Parathyroid adenoma (tissue), 2 donors: ENCODE results near the gene LECT2.

Source experiments
- H2AFZ ChIP-seq: fragments of 300-600 bp; sonication (generic); one replicate; pipeline ENCODE4 v1.7.0; 2017; ENCODE audit warnings: antibody characterized with exemption, mild to moderate bottlenecking
- H3K27ac ChIP-seq: fragments of 300-600 bp; sonication (generic); one replicate; pipeline ENCODE4 v1.7.0; 2017
- H3K27me3 ChIP-seq: fragments of 300-600 bp; sonication (generic); one replicate; pipeline ENCODE4 v1.7.0; 2017; ENCODE audit warnings: low read length; ENCODE audit not compliant: control insufficient read depth, insufficient read depth
- H3K36me3 ChIP-seq: fragments of 300-600 bp; sonication (generic); one replicate; pipeline ENCODE4 v1.7.0; 2017; ENCODE audit warnings: low read length; ENCODE audit not compliant: control insufficient read depth, insufficient read depth
- H3K4me1 ChIP-seq: fragments of 300-600 bp; sonication (generic); one replicate; pipeline ENCODE4 v1.7.0; 2017; ENCODE audit warnings: control low read depth
- H3K4me2 ChIP-seq: fragments of 300-600 bp; sonication (generic); one replicate; pipeline ENCODE4 v1.7.0; 2017; ENCODE audit warnings: low read length
- H3K4me3 ChIP-seq: fragments of 300-600 bp; sonication (generic); one replicate; pipeline ENCODE4 v1.7.0; 2017; ENCODE audit warnings: low read depth, low read length
- H3K79me2 ChIP-seq: fragments of 300-600 bp; sonication (generic); one replicate; pipeline ENCODE4 v1.7.0; 2017; ENCODE audit warnings: control low read depth
- H3K9ac ChIP-seq: fragments of 300-600 bp; sonication (generic); one replicate; pipeline ENCODE4 v1.7.0; 2017; ENCODE audit warnings: mild to moderate bottlenecking
- H3K9me3 ChIP-seq: fragments of 300-600 bp; sonication (generic); one replicate; pipeline ENCODE4 v1.7.0; 2017; ENCODE audit warnings: low read length; ENCODE audit not compliant: control insufficient read depth
- TF ChIP-seq, protein P1 (sequence below): fragments of 300-600 bp; sonication (generic); IDR thresholded peaks from one replicate; pipeline ENCODE4 v1.7.0; 2017; ENCODE audit warnings: antibody characterized with exemption, mild to moderate bottlenecking
- donor health status: primary hyperparathyroidism.

The LECT2 gene

GRCh38 chr5:135964670-135965320 is 10.0 kb upstream of the LECT2 start:
- no peaks in the 10 kb centered on the region for H3K9me3 ChIP-seq
- H3K4me3 ChIP-seq = no peak overlapping the region
- no peak overlapping the region for H3K9ac ChIP-seq
- H3K79me2 ChIP-seq = no peaks in the 10 kb centered on the region
- H3K4me1 ChIP-seq = no peaks in the 10 kb centered on the region
- H3K27ac ChIP-seq = no peak overlapping the region
- no peak overlapping the region for H2AFZ ChIP-seq
- TF ChIP-seq, protein P1, sequence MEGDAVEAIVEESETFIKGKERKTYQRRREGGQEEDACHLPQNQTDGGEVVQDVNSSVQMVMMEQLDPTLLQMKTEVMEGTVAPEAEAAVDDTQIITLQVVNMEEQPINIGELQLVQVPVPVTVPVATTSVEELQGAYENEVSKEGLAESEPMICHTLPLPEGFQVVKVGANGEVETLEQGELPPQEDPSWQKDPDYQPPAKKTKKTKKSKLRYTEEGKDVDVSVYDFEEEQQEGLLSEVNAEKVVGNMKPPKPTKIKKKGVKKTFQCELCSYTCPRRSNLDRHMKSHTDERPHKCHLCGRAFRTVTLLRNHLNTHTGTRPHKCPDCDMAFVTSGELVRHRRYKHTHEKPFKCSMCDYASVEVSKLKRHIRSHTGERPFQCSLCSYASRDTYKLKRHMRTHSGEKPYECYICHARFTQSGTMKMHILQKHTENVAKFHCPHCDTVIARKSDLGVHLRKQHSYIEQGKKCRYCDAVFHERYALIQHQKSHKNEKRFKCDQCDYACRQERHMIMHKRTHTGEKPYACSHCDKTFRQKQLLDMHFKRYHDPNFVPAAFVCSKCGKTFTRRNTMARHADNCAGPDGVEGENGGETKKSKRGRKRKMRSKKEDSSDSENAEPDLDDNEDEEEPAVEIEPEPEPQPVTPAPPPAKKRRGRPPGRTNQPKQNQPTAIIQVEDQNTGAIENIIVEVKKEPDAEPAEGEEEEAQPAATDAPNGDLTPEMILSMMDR = no peak
- no peaks in the 10 kb centered on the region for H3K27me3 ChIP-seq
- no peaks in the 10 kb centered on the region for H3K36me3 ChIP-seq
- no peak overlapping the region for H3K4me2 ChIP-seq

- H3K27me3 ChIP-seq = no peaks in the 10 kb centered on the region
- no peaks in the 10 kb centered on the region for H3K4me1 ChIP-seq
- H3K9ac ChIP-seq = no peak overlapping the region
- H3K36me3 ChIP-seq = no peaks in the 10 kb centered on the region
- no peak overlapping the region for H3K4me3 ChIP-seq
- H3K4me2 ChIP-seq = no peak overlapping the region
- H3K9me3 ChIP-seq = no peaks in the 10 kb centered on the region
- H2AFZ ChIP-seq = no peak overlapping the region
- TF ChIP-seq, protein P1 = no peak
- no peak overlapping the region for H3K27ac ChIP-seq
- H3K79me2 ChIP-seq = no peaks in the 10 kb centered on the region
Measured at GRCh38 chr5:135955525-135955924, 742 bp upstream of the LECT2 start.

- no peaks in the 10 kb centered on the region for H3K79me2 ChIP-seq
- H3K27ac ChIP-seq = no peak overlapping the region
- H2AFZ ChIP-seq = no peak overlapping the region
- no peak overlapping the region for H3K4me2 ChIP-seq
- no peaks in the 10 kb centered on the region for H3K4me1 ChIP-seq
- H3K27me3 ChIP-seq = no peaks in the 10 kb centered on the region
- H3K4me3 ChIP-seq = no peak overlapping the region
- H3K36me3 ChIP-seq = no peaks in the 10 kb centered on the region
- TF ChIP-seq, protein P1 = no peak
- no peaks in the 10 kb centered on the region for H3K9me3 ChIP-seq
- H3K9ac ChIP-seq = no peak overlapping the region
Measured at GRCh38 chr5:135953850-135954249, 933 bp downstream of the LECT2 start.

GRCh38 chr5:135952683-135953082 is 2.1 kb downstream of the LECT2 start:
- Histone ChIP-seq H3K9me3 (no peaks in the 10 kb centered on the region), H3K4me2 (no peak overlapping the region), H3K27me3 (no peaks in the 10 kb centered on the region), H3K79me2 (no peaks in the 10 kb centered on the region), H2AFZ (no peak overlapping the region), H3K9ac (no peak overlapping the region), H3K4me1 (no peaks in the 10 kb centered on the region), H3K4me3 (no peak overlapping the region), H3K36me3 (no peaks in the 10 kb centered on the region), H3K27ac (no peak overlapping the region)
- TF ChIP-seq, protein P1 = no peak

- Histone ChIP-seq H3K27ac (no peak overlapping the region), H3K79me2 (no peaks in the 10 kb centered on the region), H3K4me2 (no peak overlapping the region), H3K9me3 (no peaks in the 10 kb centered on the region), H3K27me3 (no peaks in the 10 kb centered on the region), H3K36me3 (no peaks in the 10 kb centered on the region), H3K9ac (no peak overlapping the region), H3K4me3 (no peak overlapping the region), H2AFZ (no peak overlapping the region), H3K4me1 (no peaks in the 10 kb centered on the region)
- TF ChIP-seq, protein P1 = no peak
Measured at GRCh38 chr5:135951807-135952206, 3.0 kb downstream of the LECT2 start.
